GM19238 (cell line): ENCODE results near the gene OAF.

Source experiments
- DNase-seq: peaks from one replicate; pipeline ENCODE4 v3.0.0; 2011; ENCODE audit warnings: low spot score; ENCODE audit not compliant: insufficient read length

Gene OAF

DNA sequence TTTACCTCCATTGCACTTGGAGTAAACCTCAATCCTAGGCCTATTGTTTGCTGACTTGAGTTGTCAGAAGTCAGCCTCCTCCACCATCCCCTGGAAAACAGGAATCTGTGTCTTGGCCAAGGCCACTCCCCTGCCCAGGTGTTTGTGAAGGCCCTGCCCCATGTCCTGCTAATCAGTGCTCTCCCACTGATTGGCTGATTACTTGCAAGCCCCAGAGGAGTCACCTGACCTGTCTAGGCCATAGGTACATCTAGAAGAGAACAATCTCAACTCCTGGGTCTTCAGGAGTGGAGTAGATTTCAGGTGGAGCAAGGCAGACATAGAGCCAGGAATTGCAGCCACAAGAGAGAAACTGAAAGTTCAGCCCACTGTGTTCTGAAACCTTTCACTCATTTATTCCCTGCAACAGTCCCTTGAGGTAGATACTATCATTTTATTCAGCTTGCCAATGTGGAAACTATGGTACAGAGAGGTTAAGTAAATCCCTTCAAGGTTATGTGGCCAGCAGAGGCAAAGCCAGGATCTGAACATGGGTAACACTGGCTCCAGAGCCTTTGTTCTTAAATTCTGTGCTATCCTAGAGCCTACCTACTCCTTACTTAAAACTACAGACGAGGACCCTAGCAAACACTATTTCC, 10.4 kb downstream of the OAF start:
- DNase-seq = no peak

DNA sequence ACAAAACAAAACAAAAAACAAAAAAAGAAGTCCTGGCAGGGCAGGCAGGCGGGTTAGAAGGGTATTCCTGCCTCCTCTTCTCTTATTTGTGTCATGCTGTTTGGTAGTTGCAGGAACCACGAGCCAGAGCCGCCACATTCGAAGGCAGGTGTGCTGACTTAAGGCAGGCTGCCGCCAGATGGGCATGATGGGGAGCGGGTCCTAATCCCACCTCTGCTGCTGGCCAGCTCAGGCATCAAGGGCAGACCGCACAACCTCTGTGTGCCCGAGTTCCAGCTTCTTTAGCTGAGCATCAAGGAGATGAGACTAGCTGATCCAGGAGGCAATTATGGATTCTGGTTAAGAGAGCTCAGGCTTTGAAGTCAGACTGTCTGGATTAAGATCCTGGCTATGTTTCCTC, 12.1 kb downstream of the OAF start:
- no peak for DNase-seq

DNA sequence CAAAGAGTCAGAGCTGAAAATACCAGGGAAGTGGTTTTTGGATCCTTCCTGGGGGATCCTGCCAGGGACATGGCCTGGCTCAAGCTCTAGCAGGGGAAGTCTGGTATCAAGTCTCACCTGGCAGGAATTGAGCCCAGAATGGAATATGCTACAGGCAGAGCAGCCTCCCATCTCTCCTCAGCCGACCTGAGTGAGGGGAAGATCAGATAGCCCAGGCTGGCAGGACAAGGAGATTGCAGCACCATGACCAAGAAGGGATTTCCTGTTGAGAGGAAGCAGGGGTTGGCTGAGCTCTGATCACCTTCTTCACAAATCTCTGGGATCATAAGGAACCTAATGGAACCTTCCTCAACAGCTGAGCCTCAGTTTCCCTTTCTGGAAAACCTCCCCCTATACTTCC, 13.0 kb downstream of the OAF start:
- no peak for DNase-seq

DNA sequence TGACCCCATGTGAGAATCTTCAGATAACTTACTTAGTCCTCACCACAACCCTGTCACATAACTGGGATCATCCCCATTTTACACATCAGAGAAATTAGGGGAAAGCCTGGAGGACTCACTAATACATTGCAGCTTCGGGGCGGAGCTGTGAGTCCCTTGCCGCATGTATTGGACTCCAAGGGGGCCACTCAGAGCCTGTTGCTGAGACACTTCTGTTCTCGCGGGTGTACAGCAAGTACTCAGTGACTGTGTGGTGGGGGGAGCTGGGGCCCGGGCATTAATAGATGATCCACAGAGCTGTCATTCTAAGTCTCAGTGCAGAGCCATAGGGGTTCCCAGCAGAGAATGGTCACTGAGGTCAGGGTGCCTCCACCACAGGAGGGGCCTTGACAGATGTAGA, 13.5 kb downstream of the OAF start:
- no peak for DNase-seq

DNA sequence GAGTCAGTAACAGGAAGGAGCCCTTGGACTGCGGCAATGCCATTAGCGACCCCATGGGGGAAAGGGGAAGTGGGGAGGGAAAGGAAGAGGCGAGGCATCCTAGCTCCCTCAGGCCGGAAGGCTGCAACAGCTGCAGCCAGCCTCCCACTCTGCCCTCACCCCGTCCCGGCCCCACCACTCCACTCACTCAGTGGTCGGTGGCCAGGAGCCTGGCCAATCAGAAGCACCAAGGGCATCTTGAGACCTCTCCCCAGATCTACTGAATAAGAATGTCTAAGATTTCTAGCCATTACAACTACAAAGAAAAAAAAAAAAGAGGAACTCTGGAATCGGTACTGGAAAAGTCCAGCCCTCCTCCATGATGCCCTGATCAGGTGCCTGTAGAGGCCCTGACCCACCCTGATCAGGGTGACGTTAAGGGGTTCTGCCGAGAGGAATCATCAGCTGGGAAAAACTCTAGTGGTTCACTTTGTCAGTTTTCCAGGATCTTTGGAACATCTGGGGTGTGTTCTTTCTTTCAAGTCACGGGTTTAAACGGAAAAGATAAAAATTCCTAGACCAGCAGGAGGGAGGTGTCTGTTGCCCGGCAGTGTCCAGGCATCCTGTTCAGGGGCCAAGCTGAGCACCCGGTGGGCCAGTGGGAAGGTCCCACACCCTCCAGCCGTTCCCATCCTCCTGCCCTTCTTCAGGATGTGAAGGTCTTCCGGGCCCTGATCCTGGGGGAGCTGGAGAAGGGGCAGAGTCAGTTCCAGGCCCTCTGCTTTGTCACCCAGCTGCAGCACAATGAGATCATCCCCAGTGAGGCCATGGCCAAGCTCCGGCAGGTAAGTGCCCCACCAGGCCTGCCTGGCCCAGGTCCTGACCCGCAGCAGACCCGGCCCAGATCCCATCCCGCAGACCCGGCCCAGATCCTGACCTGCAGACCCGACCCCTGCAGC, 14.4 kb downstream of the OAF start:
- no peak for DNase-seq

DNA sequence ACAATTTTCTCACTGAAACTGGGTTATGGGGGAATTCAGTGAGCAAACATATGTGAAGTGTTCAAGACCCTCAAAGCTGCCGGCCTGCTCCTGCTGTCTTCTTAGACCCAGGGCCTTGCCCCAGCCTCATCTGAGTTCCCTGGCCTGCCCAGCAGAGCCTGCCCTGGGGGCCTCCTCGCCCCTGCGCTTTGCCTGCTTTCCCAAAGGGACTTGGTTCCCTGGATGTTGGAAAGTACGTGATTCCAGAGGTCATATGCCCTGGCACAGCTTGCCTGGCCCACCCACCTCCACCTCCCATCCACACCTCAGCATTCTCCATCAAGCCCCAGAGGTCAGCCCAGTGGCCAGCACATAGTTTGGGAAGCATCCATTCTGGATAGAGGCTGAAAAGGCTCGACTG, 15.4 kb downstream of the OAF start:
- no peak for DNase-seq

DNA sequence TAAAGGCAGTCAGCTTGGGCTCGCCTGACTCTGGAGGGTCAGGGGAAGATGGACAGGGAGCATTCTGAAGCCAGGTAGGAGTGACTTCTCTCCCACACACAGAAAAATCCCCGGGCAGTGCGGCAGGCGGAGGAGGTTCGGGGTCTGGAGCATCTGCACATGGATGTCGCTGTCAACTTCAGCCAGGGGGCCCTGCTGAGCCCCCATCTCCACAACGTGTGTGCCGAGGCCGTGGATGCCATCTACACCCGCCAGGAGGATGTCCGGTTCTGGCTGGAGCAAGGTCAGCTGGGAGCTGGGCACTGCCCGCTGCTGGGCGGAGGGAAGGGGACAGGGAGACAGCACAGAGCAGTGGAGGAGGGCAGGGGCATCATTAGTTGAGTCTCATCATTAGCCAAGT, 15.9 kb downstream of the OAF start:
- no peak for DNase-seq

DNA sequence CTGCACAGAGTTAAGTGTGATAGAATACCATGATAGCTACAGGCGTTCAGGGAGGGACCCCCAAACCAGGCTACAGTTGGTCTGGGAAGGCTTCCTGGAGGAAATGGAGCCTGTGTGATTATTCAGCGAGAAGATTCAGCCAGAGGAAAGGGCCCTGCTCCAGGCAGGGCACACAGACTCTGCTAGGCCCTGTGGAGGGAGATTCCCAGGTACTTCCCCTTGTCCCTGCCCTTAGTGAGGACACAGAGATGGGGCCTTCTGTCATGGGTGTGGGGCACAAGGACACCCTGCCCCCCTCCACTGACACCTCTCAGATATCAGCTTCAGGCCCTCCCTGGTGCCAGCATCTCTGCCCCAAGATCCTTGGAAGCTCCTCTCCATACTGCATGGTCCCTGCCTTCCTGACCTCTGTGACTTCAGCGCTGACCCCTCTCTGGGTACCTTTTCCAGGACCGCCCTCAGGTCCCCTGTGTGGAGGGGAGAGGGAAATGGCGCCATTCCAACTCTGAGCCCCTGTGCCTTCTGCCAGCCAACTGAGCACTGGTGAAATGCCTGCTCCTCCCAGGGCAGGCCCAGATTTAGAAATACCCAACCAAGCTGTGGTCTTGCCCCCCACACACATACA, 16.5 kb downstream of the OAF start:
- no peak for DNase-seq

DNA sequence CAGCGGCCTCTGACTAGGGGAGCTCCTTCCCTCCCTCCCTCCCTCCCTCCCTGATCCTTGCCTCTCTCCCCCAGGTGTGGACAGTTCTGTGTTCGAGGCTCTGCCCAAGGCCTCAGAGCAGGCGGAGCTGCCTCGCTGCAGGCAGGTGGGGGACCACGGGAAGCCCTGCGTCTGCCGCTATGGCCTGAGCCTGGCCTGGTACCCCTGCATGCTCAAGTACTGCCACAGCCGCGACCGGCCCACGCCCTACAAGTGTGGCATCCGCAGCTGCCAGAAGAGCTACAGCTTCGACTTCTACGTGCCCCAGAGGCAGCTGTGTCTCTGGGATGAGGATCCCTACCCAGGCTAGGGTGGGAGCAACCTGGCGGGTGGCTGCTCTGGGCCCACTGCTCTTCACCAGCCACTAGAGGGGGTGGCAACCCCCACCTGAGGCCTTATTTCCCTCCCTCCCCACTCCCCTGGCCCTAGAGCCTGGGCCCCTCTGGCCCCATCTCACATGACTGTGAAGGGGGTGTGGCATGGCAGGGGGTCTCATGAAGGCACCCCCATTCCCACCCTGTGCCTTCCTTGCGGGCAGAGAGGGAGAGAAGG, 18.1 kb downstream of the OAF start:
- DNase-seq = no peak

DNA sequence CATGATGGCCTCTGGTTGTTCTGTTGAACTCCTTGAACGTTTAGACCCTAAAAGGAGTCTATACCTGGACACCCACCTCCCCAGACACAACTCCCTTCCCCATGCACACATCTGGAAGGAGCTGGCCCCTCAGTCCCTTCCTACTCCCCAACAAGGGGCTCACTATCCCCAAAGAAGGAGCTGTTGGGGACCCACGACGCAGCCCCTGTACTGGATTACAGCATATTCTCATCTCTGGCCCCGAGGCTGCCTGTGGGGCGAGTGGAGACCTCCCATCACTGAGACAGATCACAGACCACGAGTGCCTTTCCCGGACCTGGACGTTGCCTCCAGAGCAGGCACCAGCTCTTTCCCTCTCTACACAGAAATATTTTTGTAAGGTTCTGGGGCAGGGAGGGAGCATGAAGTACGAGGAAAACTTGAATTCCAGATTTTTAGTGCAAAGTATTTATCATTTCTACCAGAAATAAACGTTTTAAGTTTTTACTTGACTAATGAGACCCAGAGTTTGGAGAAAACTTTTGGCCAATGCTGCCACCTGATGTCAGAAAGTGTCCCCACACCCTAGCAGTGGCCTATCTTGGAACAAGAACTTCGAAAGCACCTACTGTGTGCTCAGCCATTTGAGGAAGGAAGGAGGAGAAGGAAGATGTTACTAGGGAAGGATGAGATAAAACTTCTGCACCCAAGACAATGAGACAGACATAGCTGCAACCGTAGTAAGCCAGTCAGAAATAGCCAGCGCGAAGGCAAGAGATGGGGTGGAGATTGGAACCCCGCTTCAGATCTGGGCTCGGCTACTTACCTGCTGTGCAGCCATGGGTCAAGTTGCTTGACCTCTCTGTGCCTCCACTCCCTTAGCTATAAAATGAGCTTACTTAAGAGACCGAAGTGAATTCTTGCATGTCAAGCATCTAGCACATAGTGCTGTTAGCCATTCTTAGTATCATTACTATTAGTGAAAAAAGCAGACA, 18.9 kb downstream of the OAF start:
- DNase-seq = no peak

DNA sequence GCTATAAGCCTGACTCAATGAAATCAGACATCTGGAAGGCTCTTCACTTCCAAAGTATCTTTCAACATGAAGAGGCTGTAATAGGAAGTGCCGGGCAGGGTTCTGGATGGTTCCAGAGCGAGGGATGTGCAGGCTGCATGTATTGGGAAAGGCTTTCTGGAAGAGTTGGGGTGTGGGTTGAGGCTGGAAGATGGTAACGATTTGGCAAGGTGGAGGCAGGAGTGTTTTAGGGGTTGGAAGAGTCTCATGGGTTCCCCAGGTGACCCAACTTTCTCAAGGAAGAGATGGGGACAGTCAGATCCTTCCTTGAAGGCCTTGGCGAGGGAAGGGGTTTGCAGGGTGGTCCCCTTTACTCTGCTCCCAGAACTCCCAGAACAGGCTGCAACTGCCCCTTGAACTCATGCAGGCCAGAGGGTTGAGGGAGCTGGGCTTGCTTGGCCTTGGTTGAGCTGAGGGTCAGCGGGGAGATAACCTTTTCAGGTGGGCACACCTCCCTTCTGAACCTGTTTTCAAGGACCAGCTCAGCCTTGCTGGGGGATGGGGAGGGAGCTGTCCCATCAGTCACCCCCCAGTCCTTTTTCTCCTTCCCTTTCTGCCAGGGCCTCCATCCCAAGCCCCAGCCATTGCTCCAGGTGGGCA, 19.7 kb downstream of the OAF start:
- DNase-seq = no peak

DNA sequence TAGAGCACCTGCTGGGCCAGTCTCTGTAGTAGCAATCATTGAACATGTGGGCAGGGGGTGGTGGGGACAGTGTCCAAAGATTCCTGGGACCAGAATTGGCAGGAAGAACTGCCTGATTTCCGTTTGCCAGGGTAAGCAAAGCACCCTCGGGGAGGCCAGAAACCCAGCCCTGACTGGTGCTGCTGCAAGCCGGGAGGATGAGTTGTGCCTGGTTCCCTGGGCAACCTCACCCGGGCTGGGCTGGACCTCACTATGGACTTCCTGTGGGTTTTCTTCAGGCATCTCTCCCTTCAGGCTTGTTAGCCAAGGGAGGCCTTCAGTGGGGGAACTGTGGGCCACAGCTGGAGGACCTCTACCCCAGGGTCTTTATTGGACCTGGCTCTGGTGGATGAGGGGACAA, 21.1 kb downstream of the OAF start:
- DNase-seq = no peak

DNA sequence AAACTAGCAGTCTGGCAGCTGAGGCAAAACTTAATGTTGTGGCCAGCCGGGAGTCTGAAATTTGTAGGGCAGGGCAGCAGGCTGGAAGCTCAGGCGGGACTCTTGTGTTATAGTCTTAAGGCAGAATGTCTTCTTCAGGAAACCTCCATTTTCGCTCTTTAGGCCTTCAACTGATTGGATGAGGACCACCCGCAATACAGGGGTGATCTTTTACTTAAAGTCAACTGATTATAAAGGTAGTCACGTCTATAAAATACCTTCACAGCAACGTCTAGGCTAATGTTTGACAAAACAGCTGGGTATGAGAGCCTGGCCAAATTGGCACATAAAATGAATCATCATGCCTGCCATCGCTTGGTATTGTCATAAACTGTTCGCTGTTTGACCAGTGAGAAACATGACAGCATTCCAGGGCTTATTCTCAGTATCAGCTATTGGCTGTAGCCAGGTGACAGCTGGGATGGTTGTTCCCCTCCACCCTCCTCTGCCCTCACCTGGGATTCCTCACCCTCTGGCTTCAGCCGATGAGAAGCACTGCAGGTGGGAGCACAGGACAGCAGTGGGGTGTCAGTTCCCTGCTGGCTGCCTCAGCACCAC, 22.5 kb downstream of the OAF start:
- no peak for DNase-seq

DNA sequence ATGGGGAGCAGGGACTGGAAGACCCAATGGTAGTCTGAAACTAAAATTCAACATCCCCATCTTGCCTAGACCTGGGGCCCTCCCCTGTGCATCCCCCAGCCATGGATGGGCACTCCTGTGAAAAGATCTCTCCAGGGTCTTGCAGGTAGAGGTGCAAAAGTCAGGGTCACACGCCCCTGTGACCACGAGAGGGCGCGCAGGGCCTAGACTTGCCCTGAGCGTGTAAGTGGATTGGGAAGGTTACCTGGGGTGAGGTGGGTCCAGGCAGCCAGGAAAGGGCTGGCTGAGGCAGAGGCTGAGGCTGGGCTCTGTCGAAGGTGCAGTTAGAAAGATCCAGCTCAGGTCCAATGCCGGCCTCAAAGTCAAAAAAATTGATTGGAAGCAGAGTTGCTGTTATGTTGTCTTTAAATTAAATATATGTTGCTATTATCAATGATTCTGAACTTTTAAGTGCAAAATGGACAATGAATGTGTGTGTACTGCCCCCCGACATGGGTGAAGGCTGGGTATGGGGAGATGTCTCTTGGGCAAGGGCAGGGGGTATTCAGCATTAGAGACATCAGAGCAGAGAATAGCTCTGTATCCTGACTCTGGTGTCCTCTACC, 24.3 kb downstream of the OAF start:
- peak; percentile 80 for DNase-seq

DNA sequence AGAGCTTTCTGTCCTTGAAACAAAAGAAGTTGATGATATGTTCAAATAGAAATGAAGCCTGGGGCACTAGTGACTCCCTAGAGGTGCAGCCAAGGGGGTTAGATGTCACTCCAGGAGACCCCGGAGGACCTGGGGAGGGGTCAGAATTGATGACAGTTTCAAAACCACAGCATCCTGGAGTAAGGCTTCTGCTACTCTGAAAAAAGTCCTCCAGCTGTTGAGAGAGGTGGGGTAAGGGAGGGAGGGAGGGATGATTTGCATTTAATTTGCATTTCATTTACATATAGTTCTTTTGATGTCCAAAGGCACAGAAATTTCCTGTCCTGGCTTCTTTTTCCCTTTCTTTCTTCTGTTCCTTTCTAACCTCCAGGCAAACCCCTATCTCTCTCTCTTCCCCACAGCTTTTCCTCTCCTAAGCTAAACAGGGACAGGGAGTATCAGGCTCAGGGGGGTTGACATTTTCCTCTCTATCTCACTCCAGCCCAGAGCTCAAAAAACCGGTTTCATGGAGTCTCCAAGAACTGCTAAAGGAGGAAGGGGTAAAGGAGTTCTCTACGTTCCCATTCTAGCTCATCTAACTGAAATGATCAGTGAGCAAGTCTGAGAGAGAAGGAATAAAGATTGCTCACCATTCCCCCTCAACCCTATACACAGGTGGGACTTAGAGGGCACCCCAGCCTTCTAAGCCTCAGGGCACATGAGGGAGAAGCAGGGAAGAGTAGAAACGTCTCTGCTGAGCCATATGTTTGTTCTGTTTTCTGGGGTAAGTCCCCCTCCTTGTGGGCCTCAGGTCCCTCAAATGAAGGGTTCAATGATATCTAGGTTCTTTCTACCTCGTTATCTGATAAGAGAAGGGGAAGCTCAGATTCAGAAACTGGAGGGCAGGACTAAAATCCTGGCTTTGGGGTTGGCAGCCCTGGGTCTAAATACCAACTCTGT, 25.6 kb downstream of the OAF start:
- no peak for DNase-seq

DNA sequence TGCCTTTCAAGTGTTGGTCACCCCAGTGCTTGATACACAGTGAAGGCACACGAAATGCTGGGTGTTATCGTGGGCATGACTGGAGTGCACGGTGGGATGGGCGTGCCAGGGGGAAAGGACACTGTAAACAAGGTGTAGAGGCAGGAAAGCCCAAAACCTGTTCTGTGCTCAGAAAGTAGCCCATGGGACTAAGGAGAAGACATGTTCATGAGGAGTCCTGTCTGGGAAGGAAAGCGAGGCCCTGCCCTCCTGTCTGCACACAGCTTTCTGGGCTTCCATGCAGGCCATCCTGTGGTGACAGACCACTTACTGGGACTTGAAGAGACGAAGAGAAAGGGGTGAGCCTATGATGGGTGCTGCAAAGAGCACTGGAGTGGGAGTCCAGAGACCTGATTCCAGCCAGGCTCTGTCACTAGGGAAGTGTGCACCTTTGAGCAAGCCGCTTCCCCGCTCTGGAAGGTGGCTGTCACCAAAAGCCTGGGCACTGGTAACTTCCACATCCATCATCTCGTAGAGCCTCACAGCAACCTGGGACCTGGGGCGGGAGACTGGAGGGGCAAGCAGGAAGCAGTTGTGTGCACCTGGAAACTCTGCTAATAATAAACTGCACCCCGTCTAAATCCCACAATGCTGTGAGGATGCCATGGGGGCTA, 28.3 kb downstream of the OAF start:
- DNase-seq = no peak

DNA sequence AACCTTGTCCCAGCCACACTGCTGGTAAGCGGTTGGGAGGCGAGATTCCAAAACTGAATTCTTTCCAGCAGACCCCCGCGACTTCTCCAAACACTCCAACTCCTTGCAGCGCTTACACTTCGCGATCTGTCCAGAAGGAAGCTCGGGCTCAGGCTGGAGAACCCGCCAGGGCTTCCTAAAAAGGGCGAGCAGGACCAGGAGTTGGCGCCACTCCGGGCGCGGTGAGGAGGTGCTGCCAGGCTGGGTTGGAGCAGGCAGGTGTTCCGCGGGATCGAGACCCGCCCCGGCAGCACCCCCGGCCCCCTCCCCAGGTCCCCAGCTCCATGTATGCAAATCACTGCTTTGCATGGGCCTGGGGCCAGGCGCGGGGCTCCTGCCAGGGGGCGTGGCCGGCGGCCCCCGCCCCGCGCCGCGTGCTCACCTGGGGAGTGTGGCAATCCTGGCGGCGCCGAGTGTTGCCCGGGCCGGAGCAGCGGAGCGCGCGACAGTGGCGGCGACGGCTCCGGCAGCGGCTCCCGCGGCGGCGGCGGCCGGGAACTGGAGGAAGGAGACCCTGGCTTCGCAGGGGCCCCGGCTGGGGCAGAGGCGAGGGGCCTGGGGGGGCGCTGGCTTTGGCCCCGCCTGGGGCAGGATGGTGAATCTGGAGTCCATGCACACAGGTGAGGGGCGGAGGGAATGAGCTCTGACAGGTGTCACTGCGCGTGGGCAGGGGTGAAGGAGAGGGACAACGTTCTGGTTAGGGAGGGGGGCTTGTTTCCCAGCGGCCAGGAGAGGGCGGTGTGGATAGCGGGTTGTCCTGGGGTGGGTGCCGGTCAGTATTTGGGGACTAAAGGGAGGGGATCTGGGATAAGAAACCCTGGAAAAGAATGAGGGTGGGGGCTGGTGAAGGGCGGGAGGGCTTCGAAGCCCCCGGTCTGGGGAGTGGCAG, 29.1 kb downstream of the OAF start, which contains the start of gene POU2F3:
Gene POU2F3, plus strand, starts transcription at position 428 of the 928 bp plus-strand sequence. Its CDS starts 204 bp downstream, at position 632.
- DNase-seq = no peak
